ENCODE measurements around the gene CADM2.
"Not testable (repeated sequence)": the region's sequence is repeated elsewhere in the genome, so short reads cannot be mapped to it uniquely, and the experiment has no call there.

Gene CADM2

GRCh38 chr3:85495602-85496001 lies 536.8 kb downstream of the CADM2 start:
- no peak for DNase-seq

GRCh38 chr3:85498177-85498576 lies 539.4 kb downstream of the CADM2 start:
- DNase-seq: no peak

- DNase-seq: no peak
Observed at GRCh38 chr3:85502148-85502875, 543.5 kb downstream of the CADM2 start.

- DNase-seq: not testable (repeated sequence)
Observed at GRCh38 chr3:85504129-85504784, 545.5 kb downstream of the CADM2 start.

GRCh38 chr3:85504785-85505511 lies 546.2 kb downstream of the CADM2 start:
- DNase-seq: not testable (repeated sequence)

GRCh38 chr3:85507052-85507451 lies 548.3 kb downstream of the CADM2 start:
- DNase-seq: not testable (repeated sequence)

- DNase-seq: no peak
Observed at GRCh38 chr3:85508659-85509058, 549.9 kb downstream of the CADM2 start.

- no peak for DNase-seq
Observed at GRCh38 chr3:85516146-85516545, 557.4 kb downstream of the CADM2 start.

- DNase-seq: no peak
Observed at GRCh38 chr3:85524104-85524503, 565.3 kb downstream of the CADM2 start.

GRCh38 chr3:85525264-85525663 lies 566.5 kb downstream of the CADM2 start:
- no peak for DNase-seq

- DNase-seq: no peak
Observed at GRCh38 chr3:85533586-85533985, 574.8 kb downstream of the CADM2 start.

GRCh38 chr3:85535517-85535916 lies 576.7 kb downstream of the CADM2 start:
- DNase-seq: no peak

GRCh38 chr3:85539232-85539631 lies 580.4 kb downstream of the CADM2 start:
- no peak for DNase-seq

GRCh38 chr3:85554153-85554552 lies 595.4 kb downstream of the CADM2 start:
- no peak for DNase-seq

GRCh38 chr3:85560088-85560785 lies 601.4 kb downstream of the CADM2 start:
- DNase-seq: no peak

- DNase-seq: no peak
Observed at GRCh38 chr3:85567071-85567676, 608.4 kb downstream of the CADM2 start.

GRCh38 chr3:85570819-85571218 lies 612.0 kb downstream of the CADM2 start:
- no peak for DNase-seq

GRCh38 chr3:85571835-85572234 lies 613.0 kb downstream of the CADM2 start:
- no peak for DNase-seq

GRCh38 chr3:85572426-85572825 lies 613.6 kb downstream of the CADM2 start:
- no peak for DNase-seq

- DNase-seq: no peak
Observed at GRCh38 chr3:85572978-85573377, 614.2 kb downstream of the CADM2 start.

GRCh38 chr3:85574006-85574705 lies 615.4 kb downstream of the CADM2 start:
- no peak for DNase-seq

GRCh38 chr3:85576091-85576690 lies 617.4 kb downstream of the CADM2 start:
- DNase-seq: no peak

Data from DMS79 (cell line).